HepG2 (cell line): ENCODE data around the gene USP36. TPM values are rescaled to one million over a fixed set of nuclear protein-coding genes. Genes with fewer than 3 reads are reported as not detected.
A peak's percentile ranks its signal among the peaks of the same experiment; 100 is the strongest.

Experiments used
- BRF2 ChIP-seq: sonication (generic); formaldehyde crosslinking; IDR thresholded peaks from 2 replicates; pipeline ENCODE4 v1.8.1; 2022; ENCODE audit warnings: mild to moderate bottlenecking, missing genetic modification reagents
- ETS1 ChIP-seq: sonication (generic); formaldehyde crosslinking; IDR thresholded peaks from 2 replicates; pipeline ENCODE4 v1.4.0; 2020; ENCODE audit warnings: missing genetic modification reagents
- HNRNPK ChIP-seq: fragments of 200-400 bp; formaldehyde crosslinking; IDR thresholded peaks from 2 replicates; pipeline ENCODE4 v1.6.1; 2018; ENCODE audit warnings: low read length, low read depth, moderate library complexity, mild to moderate bottlenecking; ENCODE audit not compliant: poor library complexity, severe bottlenecking
- MAFK ChIP-seq, 2 experiments: IDR thresholded peaks in 1 of 2; conservative IDR thresholded peaks in 1 of 2; 2 replicates each; pipeline ENCODE4 v1.6.1; 2011; ENCODE audit warnings: improper control_type of control experiment in 2 of 2, low read length in 2 of 2
- MAZ ChIP-seq, 2 experiments: sonication (generic) in 1 of 2; formaldehyde crosslinking in 1 of 2; IDR thresholded peaks; 2 replicates each; pipeline versions ENCODE4 v1.5.0 to v1.6.1; 2012 to 2020; ENCODE audit warnings: low read depth in 2 of 2, mild to moderate bottlenecking in 2 of 2, borderline replicate concordance in 1 of 2, improper control_type of control experiment in 1 of 2, low read length in 1 of 2, missing genetic modification reagents in 1 of 2, moderate library complexity in 1 of 2
- MTA1 ChIP-seq: sonication (generic); formaldehyde crosslinking; IDR thresholded peaks from 2 replicates; pipeline ENCODE4 v1.4.0; 2020; ENCODE audit warnings: missing genetic modification reagents, mild to moderate bottlenecking, borderline replicate concordance
- RAD21 ChIP-seq: fragments of 450-650 bp; formaldehyde crosslinking; IDR thresholded peaks from 2 replicates; pipeline ENCODE4 v1.5.0; 2020; ENCODE audit warnings: mild to moderate bottlenecking
- REPIN1 ChIP-seq: sonication (generic); formaldehyde crosslinking; IDR thresholded peaks from 2 replicates; pipeline ENCODE4 v1.8.0; 2022; ENCODE audit warnings: missing genetic modification reagents, low read depth, mild to moderate bottlenecking, borderline replicate concordance
- RERE ChIP-seq: IDR thresholded peaks from 2 replicates; pipeline ENCODE4 v1.6.1; 2016; ENCODE audit warnings: low read depth, missing genetic modification reagents, missing compliant biosample characterization
- ZBTB2 ChIP-seq: sonication (generic); formaldehyde crosslinking; IDR thresholded peaks from 2 replicates; pipeline ENCODE4 v1.8.0; 2022; ENCODE audit warnings: low read depth, missing genetic modification reagents
- ZC3H13 ChIP-seq: sonication (generic); formaldehyde crosslinking; IDR thresholded peaks from 2 replicates; pipeline ENCODE4 v1.8.1; 2023; ENCODE audit warnings: mild to moderate bottlenecking, missing genetic modification reagents, moderate library complexity
- ZNF629 ChIP-seq: sonication (generic); formaldehyde crosslinking; conservative IDR thresholded peaks from 2 replicates; pipeline ENCODE4 v1.5.0; 2020; ENCODE audit warnings: missing genetic modification reagents
- ZNF670 ChIP-seq: sonication (generic); formaldehyde crosslinking; IDR thresholded peaks from 2 replicates; pipeline ENCODE4 v1.8.0; 2022; ENCODE audit warnings: mild to moderate bottlenecking, missing genetic modification reagents, borderline replicate concordance
- ZNF766 ChIP-seq: sonication (generic); formaldehyde crosslinking; IDR thresholded peaks from 2 replicates; pipeline ENCODE4 v1.5.0; 2020; ENCODE audit warnings: missing genetic modification reagents, borderline replicate concordance
- ZNF770 ChIP-seq: sonication (generic); formaldehyde crosslinking; IDR thresholded peaks from 2 replicates; pipeline ENCODE4 v1.5.0; 2020; ENCODE audit warnings: mild to moderate bottlenecking, missing genetic modification reagents
- polyA plus RNA-seq, 8 experiments: library from polyadenylated mRNA; depleted of rRNA in 3 of 8; stranded (reverse) in 7 of 8; unstranded in 1 of 8; fragments of >200 nt; fragmentation: Illumina TruSeq in 4 of 8; extraction: Trizol in 4 of 8; gene quantifications; 2 replicates each; pipeline versions ENCODE4 v1.2.1 to v1.2.3, GENCODE V29; 2011 to 2016; ENCODE audit warnings: low read depth in 4 of 8, missing spikeins in 1 of 8, mixed read lengths in 1 of 8; ENCODE audit not compliant: insufficient read depth in 1 of 8
- total RNA-seq, 5 experiments: library from RNA; depleted of rRNA; stranded (reverse); fragments of >200 nt; fragmentation: Illumina TruSeq; extraction: Trizol; gene quantifications; 2 replicates each; pipeline ENCODE4 v1.2.3, GENCODE V29; 2016; ENCODE audit warnings: low read depth in 1 of 5

USP36 gene
- total and polyA plus RNA-seq, 2 of the 13 experiments (the other 11 are each of a cell fraction or from before 2014, with no cell fraction given) = 29.6 to 45.9 TPM

- TF ChIP-seq RERE = no peak
- TF ChIP-seq ZBTB2 (CRISPR knock-in tag) = peak; percentile 50; the same call in 1 of the 2 replicates
- TF ChIP-seq ZNF670 (CRISPR knock-in tag) = peak; percentile 52; the same call in 1 of the 2 replicates
- no peak for TF ChIP-seq ETS1 (CRISPR knock-in tag)
- TF ChIP-seq RAD21 = peak; percentile 27; the same call in 1 of the 2 replicates
- TF ChIP-seq HNRNPK = peak; percentile 42
- peak; percentile 76; the same call in 1 of the 2 replicates for TF ChIP-seq ZNF766 (CRISPR knock-in tag)
- TF ChIP-seq ZNF629 (CRISPR knock-in tag) = no peak
- TF ChIP-seq MAFK (conservative IDR thresholded peaks at IDR 0.05 in 1 of 2, IDR thresholded peaks at IDR 0.05 in 1 of 2; ENCODE audit: low read length in 2 of 2) = peak; percentile 67 to 68
- TF ChIP-seq MAZ (IDR thresholded peaks at IDR 0.05; ENCODE audit: borderline replicate concordance, low read depth, low read length) = no peak
- TF ChIP-seq MAZ (CRISPR knock-in tag; IDR thresholded peaks at IDR 0.05; ENCODE audit: low read depth) = peak; percentile 45; the same call in 1 of the 2 replicates
- no peak for TF ChIP-seq BRF2 (CRISPR knock-in tag)
- TF ChIP-seq ZC3H13 (CRISPR knock-in tag) = 0 out of 2 replicates have a peak, but pooled peaks have one; percentile 46
- TF ChIP-seq MTA1 (CRISPR knock-in tag) = no peak
- no peak for TF ChIP-seq REPIN1 (CRISPR knock-in tag)
- TF ChIP-seq ZNF770 (CRISPR knock-in tag) = peak; percentile 37; the same call in 1 of the 2 replicates
Measured at GRCh38 chr17:78781104-78781892, 59.3 kb downstream of the USP36 start (continued).
